H1 (cell line): Measurements from ENCODE around the gene GPX7. TPM values are rescaled to one million over a fixed set of nuclear protein-coding genes. Genes with fewer than 3 reads are reported as not detected.
"Not testable (repeated sequence)": the region's sequence is repeated elsewhere in the genome, so short reads cannot be mapped to it uniquely, and the experiment has no call there.

Experiments
- CTCF ChIA-PET: fragments of 300-600 bp; sonication (Branson Sonifier 250); formaldehyde crosslinking; loops from one replicate; lab custom pipeline; 2021; ENCODE audit not compliant: partially characterized antibody; lab: Charles Lee
- POLR2A ChIA-PET: fragments of 300-600 bp; sonication (Branson Sonifier 250); formaldehyde crosslinking; loops from one replicate; lab custom pipeline; 2021; ENCODE audit warnings: inconsistent platforms; ENCODE audit not compliant: partially characterized antibody; lab: Charles Lee
- DNase-seq, 2 experiments: peaks; one replicate each; pipeline versions ENCODE4 v3.0.0 to v3.0.0-alpha.2; 2010 to 2022; ENCODE audit warnings: low spot score in 2 of 2, low read depth in 1 of 2, mixed read lengths in 1 of 2
- FAIRE-seq: peaks from 2 replicates; lab custom pipeline; 2011; peaks lifted over from hg19 to GRCh38; lab: Jason Lieb, UNC
- H2AFZ ChIP-seq: 2 replicates; pipeline ENCODE4 v1.8.1; 2012; ENCODE audit warnings: low read length, inconsistent platforms
- H2AK5ac ChIP-seq: 2 replicates; pipeline ENCODE4 v1.6.1; 2013; ENCODE audit warnings: low read depth, low read length
- H2BK120ac ChIP-seq: replicated peaks from 2 replicates; pipeline ENCODE3; 2013; ENCODE audit warnings: low read depth, low read length, inconsistent platforms
- H2BK12ac ChIP-seq: 2 replicates; pipeline ENCODE4 v1.6.1; 2013; ENCODE audit warnings: low read depth, low read length
- H2BK15ac ChIP-seq: 2 replicates; pipeline ENCODE4 v1.6.1; 2013; ENCODE audit warnings: low read length
- H2BK20ac ChIP-seq: 2 replicates; pipeline ENCODE4 v1.6.1; 2013; ENCODE audit warnings: low read length
- H2BK5ac ChIP-seq: 2 replicates; pipeline ENCODE4 v1.6.1; 2013; ENCODE audit warnings: low read depth, low read length
- H3K14ac ChIP-seq: 2 replicates; pipeline ENCODE4 v1.6.1; 2013; ENCODE audit warnings: inconsistent platforms; ENCODE audit not compliant: insufficient read length
- H3K18ac ChIP-seq: 2 replicates; pipeline ENCODE4 v1.6.1; 2013; ENCODE audit warnings: low read length; ENCODE audit errors: extremely low read depth
- H3K23ac ChIP-seq: 2 replicates; pipeline ENCODE4 v1.6.1; 2013; ENCODE audit warnings: inconsistent platforms; ENCODE audit not compliant: insufficient read length
- H3K23me2 ChIP-seq: 2 replicates; pipeline ENCODE4 v1.6.1; 2013; ENCODE audit warnings: low read depth, low read length
- H3K27ac ChIP-seq: 2 replicates; pipeline ENCODE4 v1.6.1; 2011; ENCODE audit warnings: low read depth, low read length, inconsistent platforms
- H3K27me3 ChIP-seq, 4 experiments: replicated peaks in 1 of 4; 1 replicate in 1 of 4; 2 replicates in 3 of 4; pipeline versions ENCODE4 v1.6.1 to v1.8.1; 2011 to 2013; ENCODE audit warnings: low read length in 3 of 4, mild to moderate bottlenecking in 3 of 4, inconsistent platforms in 2 of 4, mixed read lengths in 2 of 4, moderate library complexity in 1 of 4; ENCODE audit not compliant: control insufficient read depth in 3 of 4, insufficient read depth in 3 of 4; ENCODE audit errors: extremely low read depth in 1 of 4
- H3K36me3 ChIP-seq, 4 experiments: 2 replicates each; pipeline versions ENCODE4 v1.6.1 to v1.8.1; 2011 to 2013; ENCODE audit warnings: mild to moderate bottlenecking in 4 of 4, low read length in 3 of 4, moderate library complexity in 2 of 4, control low read depth in 1 of 4, inconsistent platforms in 1 of 4; ENCODE audit not compliant: insufficient read depth in 4 of 4, control insufficient read depth in 2 of 4
- H3K4ac ChIP-seq: replicated peaks from 2 replicates; pipeline ENCODE3; 2013; ENCODE audit warnings: low read length, low read depth, mixed read lengths, inconsistent platforms; ENCODE audit not compliant: insufficient read length
- H3K4me1 ChIP-seq, 4 experiments: replicated peaks in 1 of 4; 1 replicate in 1 of 4; 2 replicates in 3 of 4; pipeline versions ENCODE4 v1.6.1 to v1.8.1; 2011 to 2013; ENCODE audit warnings: low read length in 3 of 4, inconsistent platforms in 2 of 4, mixed read lengths in 1 of 4; ENCODE audit not compliant: insufficient read depth in 4 of 4, control insufficient read depth in 3 of 4
- H3K4me2 ChIP-seq, 2 experiments: 2 replicates each; pipeline versions ENCODE4 v1.6.1 to v1.8.1; 2011 to 2013; ENCODE audit warnings: low read depth in 2 of 2, low read length in 2 of 2, control low read depth in 1 of 2, inconsistent platforms in 1 of 2, mild to moderate bottlenecking in 1 of 2; ENCODE audit not compliant: insufficient read depth in 1 of 2
- H3K4me3 ChIP-seq, 4 experiments: fragments of 200-600, 300-600 bp in 1 of 4; sonication (generic), shearing (Covaris generic), sonication (Bioruptor Twin) in 1 of 4; 2 replicates each; pipeline versions ENCODE4 v1.5.1 to v1.8.1; 2011 to 2016; ENCODE audit warnings: low read length in 4 of 4, low read depth in 3 of 4, control low read depth in 2 of 4, inconsistent platforms in 2 of 4, mild to moderate bottlenecking in 2 of 4, mixed read lengths in 1 of 4, moderate library complexity in 1 of 4; ENCODE audit not compliant: insufficient read depth in 2 of 4; ENCODE audit errors: extremely low read depth in 1 of 4
- H3K56ac ChIP-seq: replicated peaks from 2 replicates; pipeline ENCODE3; 2013; ENCODE audit warnings: low read depth, mild to moderate bottlenecking, mixed read lengths, low read length, inconsistent platforms; ENCODE audit not compliant: insufficient read length
- H3K79me1 ChIP-seq: 2 replicates; pipeline ENCODE4 v1.6.1; 2013; ENCODE audit warnings: low read depth, low read length, control low read depth
- H3K79me2 ChIP-seq, 2 experiments: 2 replicates each; pipeline versions ENCODE4 v1.6.1 to v1.8.1; 2012 to 2013; ENCODE audit warnings: low read length in 2 of 2, mild to moderate bottlenecking in 2 of 2, inconsistent platforms in 1 of 2; ENCODE audit not compliant: insufficient read depth in 2 of 2, control insufficient read depth in 1 of 2
- H3K9ac ChIP-seq, 4 experiments: replicated peaks in 1 of 4; 1 replicate in 1 of 4; 2 replicates in 3 of 4; pipeline versions ENCODE4 v1.6.1 to v1.8.1; 2011 to 2013; ENCODE audit warnings: low read depth in 3 of 4, low read length in 3 of 4, control low read depth in 2 of 4, mild to moderate bottlenecking in 2 of 4, moderate library complexity in 2 of 4, inconsistent platforms in 1 of 4; ENCODE audit errors: extremely low read depth in 1 of 4
- H3K9me3 ChIP-seq, 2 experiments: 2 replicates each; pipeline versions ENCODE4 v1.6.1 to v1.8.1; 2012 to 2013; ENCODE audit warnings: mild to moderate bottlenecking in 2 of 2, moderate library complexity in 2 of 2, control low read depth in 1 of 2, inconsistent platforms in 1 of 2, low read depth in 1 of 2, low read length in 1 of 2, mixed read lengths in 1 of 2; ENCODE audit not compliant: insufficient read depth in 2 of 2
- H4K20me1 ChIP-seq, 2 experiments: replicated peaks in 1 of 2; 2 replicates each; pipeline versions ENCODE3 to v1.8.1; 2011 to 2013; ENCODE audit warnings: inconsistent platforms in 2 of 2, low read length in 2 of 2, mild to moderate bottlenecking in 1 of 2; ENCODE audit not compliant: insufficient read depth in 2 of 2, control insufficient read depth in 1 of 2
- H4K5ac ChIP-seq: 2 replicates; pipeline ENCODE4 v1.6.1; 2013; ENCODE audit warnings: low read length, low read depth, mixed read lengths, inconsistent platforms; ENCODE audit not compliant: insufficient read length
- H4K8ac ChIP-seq: 2 replicates; pipeline ENCODE4 v1.8.0; 2013; ENCODE audit warnings: mild to moderate bottlenecking, moderate library complexity, low read length, inconsistent platforms; ENCODE audit not compliant: insufficient read depth; ENCODE audit errors: extremely low read depth
- H4K91ac ChIP-seq: replicated peaks from 2 replicates; pipeline ENCODE3; 2013; ENCODE audit warnings: low read length, mixed read lengths, inconsistent platforms; ENCODE audit not compliant: insufficient read length
- WGBS, 2 experiments: shearing (Covaris generic) in 1 of 2; methylation state at CpG; one replicate each; pipeline versions ENCODE4 v1.1.6 to v1.1.7; 2013 to 2015; ENCODE audit warnings: low lambda C conversion rate in 2 of 2, mixed read lengths in 2 of 2, inconsistent platforms in 1 of 2, low coverage in 1 of 2, missing lambda C conversion rate in 1 of 2; ENCODE audit not compliant: insufficient replicate concordance in 2 of 2, insufficient coverage in 1 of 2, insufficient read length in 1 of 2; ENCODE audit errors: extremely low coverage in 1 of 2, missing lambda C conversion rate in 1 of 2; 5-methylcytosine and 5-hydroxymethylcytosine counted together
- polyA plus RNA-seq, 7 experiments: library from polyadenylated mRNA; depleted of rRNA in 3 of 7; stranded (reverse) in 5 of 7; unstranded in 2 of 7; fragments of >200 nt in 5 of 7; fragments of 200-250 nt in 2 of 7; gene quantifications; 1 replicate in 5 of 7; 2 replicates in 1 of 7; 4 replicates in 1 of 7; pipeline versions ENCODE4 v1.2.1 to v1.2.3, GENCODE V29; 2011 to 2013; ENCODE audit warnings: missing spikeins in 2 of 7, mixed read lengths in 2 of 7
- total RNA-seq: library from RNA; stranded (reverse); fragmentation: NEBNext Ultra II Directional; extraction: Animal tissue kit (Norgen Biotek cat#: 25700); gene quantifications from 2 replicates; pipeline ENCODE4 v1.2.1, GENCODE V29; 2021

The GPX7 gene
- total and polyA plus RNA-seq, 2 of the 8 experiments (the other 6 are each of a cell fraction or from before 2014, with no cell fraction given) = 13.0 to 37.5 TPM

DNA sequence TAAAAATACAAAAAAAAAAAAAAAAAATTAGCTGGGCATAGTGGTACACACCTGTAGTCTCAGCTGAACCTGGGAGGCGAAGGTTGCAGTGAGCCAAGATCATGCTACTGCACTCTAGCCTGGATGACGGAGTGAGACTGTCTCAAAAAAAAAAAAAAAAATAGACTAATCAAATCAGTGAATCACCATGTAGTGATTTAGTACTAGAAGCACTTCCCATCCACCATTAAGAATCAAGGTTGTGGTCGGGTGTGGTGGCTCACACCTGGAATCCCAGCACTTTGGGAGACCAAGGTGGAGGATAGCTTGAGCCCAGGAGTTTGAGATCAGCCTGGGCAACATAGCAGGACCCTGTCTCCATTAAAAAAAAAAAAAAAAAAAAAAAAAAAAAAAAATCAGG lies 24.1 kb upstream of the GPX7 start:
- H3K36me3 ChIP-seq, H3K4me1 ChIP-seq, H2BK20ac ChIP-seq, H3K56ac ChIP-seq, DNase-seq, H3K27ac ChIP-seq, H3K27me3 ChIP-seq, H3K79me1 ChIP-seq, H4K8ac ChIP-seq, H3K4ac ChIP-seq, H4K20me1 ChIP-seq, H4K91ac ChIP-seq, H3K9me3 ChIP-seq, H3K4me2 ChIP-seq, H2AFZ ChIP-seq, H3K4me3 ChIP-seq, H3K14ac ChIP-seq, FAIRE-seq, H2BK12ac ChIP-seq, H2AK5ac ChIP-seq, H3K23me2 ChIP-seq, H2BK120ac ChIP-seq, H3K23ac ChIP-seq, H2BK15ac ChIP-seq, H3K9ac ChIP-seq, H4K5ac ChIP-seq, H3K18ac ChIP-seq, H3K79me2 ChIP-seq, H2BK5ac ChIP-seq: not testable (repeated sequence)
- ChIA-PET POLR2A (interaction anchor here (0.7 to 2.0 kb wide), 2 partner anchors 10 to 524 kb away, joined by 5 to 8 read pairs; no protein-coding TSS in a partner anchor), CTCF (interaction anchor here (1.0 kb wide), 1 partner anchor 89 kb away, joined by 3 read pairs; no protein-coding TSS in a partner anchor)
- 94% methylated on average over 3 of the region's 3 CpGs; no CpG with 5 or more reads in 1 of the 2 experiments for WGBS, 2 experiments
